Trophoblast cell (in vitro differentiated cells and primary cell): ENCODE measurements around the gene IFNA13.

ENCODE experiments used
- DNase-seq, 2 donors: peaks; one replicate each; pipeline ENCODE4 v3.0.0-alpha.2; 2016
- H2AFZ ChIP-seq: 2 replicates; pipeline ENCODE4 v1.6.1; 2013; ENCODE audit warnings: low read length, moderate library complexity, mild to moderate bottlenecking; ENCODE audit not compliant: insufficient read depth, poor library complexity
- H2AK5ac ChIP-seq: 2 replicates; pipeline ENCODE4 v1.6.1; 2013; ENCODE audit warnings: mild to moderate bottlenecking, low read length
- H2BK120ac ChIP-seq: 2 replicates; pipeline ENCODE4 v1.6.1; 2013; ENCODE audit warnings: low read length, mild to moderate bottlenecking, moderate library complexity; ENCODE audit not compliant: insufficient read depth, poor library complexity
- H2BK12ac ChIP-seq: 2 replicates; pipeline ENCODE4 v1.6.1; 2013; ENCODE audit warnings: mild to moderate bottlenecking, low read length, moderate library complexity
- H2BK5ac ChIP-seq: 2 replicates; pipeline ENCODE4 v1.6.1; 2013; ENCODE audit warnings: low read length, low read depth, moderate library complexity, mild to moderate bottlenecking; ENCODE audit not compliant: poor library complexity
- H3K14ac ChIP-seq: 2 replicates; pipeline ENCODE4 v1.6.1; 2013; ENCODE audit warnings: mild to moderate bottlenecking, low read length
- H3K18ac ChIP-seq: 2 replicates; pipeline ENCODE4 v1.6.1; 2013; ENCODE audit warnings: mild to moderate bottlenecking, low read length
- H3K23ac ChIP-seq: 2 replicates; pipeline ENCODE4 v1.6.1; 2013; ENCODE audit warnings: low read length
- H3K27ac ChIP-seq: 2 replicates; pipeline ENCODE4 v1.5.1; 2013; ENCODE audit warnings: low read depth, mild to moderate bottlenecking, inconsistent platforms, low read length, moderate library complexity
- H3K27me3 ChIP-seq: 2 replicates; pipeline ENCODE4 v1.6.1; 2013; ENCODE audit warnings: inconsistent platforms, mild to moderate bottlenecking, low read length, moderate library complexity; ENCODE audit not compliant: insufficient read depth
- H3K36me3 ChIP-seq, 2 experiments: 1 replicate in 1 of 2; 2 replicates in 1 of 2; pipeline ENCODE4 v1.6.1; 2013; ENCODE audit warnings: low read length in 2 of 2, mild to moderate bottlenecking in 2 of 2, moderate library complexity in 1 of 2; ENCODE audit not compliant: insufficient read depth in 2 of 2, control insufficient read depth in 1 of 2
- H3K4ac ChIP-seq: 2 replicates; pipeline ENCODE4 v1.6.1; 2013; ENCODE audit warnings: low read depth, mild to moderate bottlenecking, low read length, moderate library complexity
- H3K4me1 ChIP-seq, 2 experiments: 1 replicate in 1 of 2; 2 replicates in 1 of 2; pipeline ENCODE4 v1.6.1; 2013; ENCODE audit warnings: low read length in 2 of 2, mild to moderate bottlenecking in 2 of 2, moderate library complexity in 1 of 2; ENCODE audit not compliant: insufficient read depth in 2 of 2, control insufficient read depth in 1 of 2
- H3K4me2 ChIP-seq: 2 replicates; pipeline ENCODE4 v1.6.1; 2013; ENCODE audit warnings: inconsistent platforms, mild to moderate bottlenecking, low read length, moderate library complexity
- H3K4me3 ChIP-seq: 2 replicates; pipeline ENCODE4 v1.5.1; 2013; ENCODE audit warnings: mild to moderate bottlenecking, low read depth, low read length, inconsistent platforms
- H3K79me1 ChIP-seq: one replicate; pipeline ENCODE4 v1.6.1; 2013; ENCODE audit warnings: low read length
- H3K79me2 ChIP-seq: 2 replicates; pipeline ENCODE4 v1.6.1; 2013; ENCODE audit warnings: low read length, mild to moderate bottlenecking; ENCODE audit not compliant: control insufficient read depth, insufficient read depth, poor library complexity
- H3K9ac ChIP-seq: 2 replicates; pipeline ENCODE4 v1.6.1; 2013; ENCODE audit warnings: mild to moderate bottlenecking, low read length
- H3K9me3 ChIP-seq: 2 replicates; pipeline ENCODE4 v1.6.1; 2013; ENCODE audit warnings: low read depth, mild to moderate bottlenecking, control low read depth, inconsistent platforms, low read length; ENCODE audit not compliant: insufficient read depth
- H4K12ac ChIP-seq: 2 replicates; pipeline ENCODE4 v1.6.1; 2013; ENCODE audit warnings: low read depth, mild to moderate bottlenecking, low read length, moderate library complexity
- H4K8ac ChIP-seq: 2 replicates; pipeline ENCODE4 v1.6.1; 2013; ENCODE audit warnings: low read depth, mild to moderate bottlenecking, low read length, moderate library complexity
- H4K91ac ChIP-seq: one replicate; pipeline ENCODE4 v1.6.1; 2013; ENCODE audit warnings: low read depth, mild to moderate bottlenecking, low read length, moderate library complexity
- WGBS: extraction: QIAGEN DNeasy Blood & Tissue Kit; methylation state at CpG from one replicate; pipeline ENCODE4 v1.1.7; 2013; ENCODE audit warnings: missing lambda C conversion rate; ENCODE audit not compliant: insufficient read length, insufficient coverage; ENCODE audit errors: extremely low coverage; 5-methylcytosine and 5-hydroxymethylcytosine counted together

Gene IFNA13

DNA sequence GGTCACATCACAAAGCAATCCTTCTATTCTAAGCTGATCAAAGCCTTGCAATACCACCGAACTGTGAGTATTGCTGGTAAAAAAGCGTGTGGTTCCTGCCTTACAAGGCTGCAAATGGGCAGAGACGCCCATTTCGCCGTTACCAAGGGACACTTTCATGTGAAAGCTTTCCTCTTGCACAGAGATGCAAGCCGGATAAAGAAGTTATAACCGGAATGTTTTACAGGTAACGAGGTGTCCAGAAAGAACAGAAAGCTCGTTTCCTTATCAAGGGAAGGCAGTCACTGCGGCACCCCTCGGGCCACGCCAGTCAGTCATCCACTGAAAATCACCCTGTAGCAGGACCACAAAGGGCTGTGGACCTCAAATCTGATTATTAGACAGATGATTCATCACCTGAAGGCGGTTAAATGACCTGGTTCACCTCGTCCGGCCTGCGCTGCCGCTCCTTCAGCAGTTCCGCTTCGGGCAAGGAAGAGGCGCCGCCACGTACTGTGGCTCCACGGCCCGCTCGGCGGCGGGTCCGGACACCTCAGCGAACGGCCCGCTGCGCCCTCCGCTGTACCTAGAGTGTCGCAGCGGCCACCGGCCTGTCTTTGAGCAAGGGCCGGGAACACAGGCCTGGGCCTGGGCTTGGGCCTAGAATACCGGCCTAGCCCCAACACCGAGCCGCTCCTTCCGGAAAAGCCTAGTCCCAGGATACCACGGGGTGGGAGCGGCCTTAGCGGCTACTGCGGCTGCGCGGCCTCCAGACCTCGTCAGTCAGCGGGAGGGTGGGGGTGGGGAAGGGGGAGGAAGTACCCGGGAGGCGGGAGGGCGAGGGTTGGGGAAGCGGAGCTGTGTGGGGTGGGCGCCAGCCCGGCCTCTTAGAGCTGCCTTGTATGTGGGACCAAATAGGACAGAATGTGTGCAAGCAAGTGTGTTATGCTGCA lies 32.9 kb downstream of the IFNA13 start, which contains the start of gene KLHL9:
KLHL9 (minus strand) TSS at position 704 of the 932 bp plus-strand sequence; CDS start at position 159, 545 bp downstream.
- Histone ChIP-seq H2AFZ (peak within 1 kb of the TSS; percentile 83), H4K12ac (peak within 1 kb of the TSS; percentile 98), H3K9me3 (no peaks in the 10 kb centered on the region), H3K4ac (peak within 1 kb of the TSS; percentile 97), H3K4me2 (peak within 1 kb of the TSS; percentile 90), H4K8ac (peak within 1 kb of the TSS; percentile 99), H3K23ac (no peak within 1 kb of the TSS), H3K14ac (peak within 1 kb of the TSS; percentile 99), H3K79me1 (peaks cover 4% of the 10 kb centered on the region), H2AK5ac (peak within 1 kb of the TSS; percentile 78), H2BK5ac (peak within 1 kb of the TSS; percentile 97), H3K9ac (peak within 1 kb of the TSS; percentile 100), H3K27ac (peak within 1 kb of the TSS; percentile 85), H3K4me3 (peak within 1 kb of the TSS; percentile 99), H3K4me1 (peaks cover 0 to 9% of the 10 kb centered on the region in 2 experiments), H3K27me3 (no peaks in the 10 kb centered on the region), H3K18ac (peak within 1 kb of the TSS; percentile 98), H3K36me3 (peaks cover 0 to 2% of the 10 kb centered on the region in 2 experiments), H2BK12ac (no peak within 1 kb of the TSS), H4K91ac (peak within 1 kb of the TSS; percentile 98), H3K79me2 (peaks cover 9% of the 10 kb centered on the region), H2BK120ac (peak within 1 kb of the TSS; percentile 88)
- WGBS: no CpG with 5 or more reads among the region's 55 CpGs
- DNase-seq: peak; percentile 84 to 91

GRCh38 chr9:21333226-21333625 lies 34.6 kb downstream of the IFNA13 start:
- Histone ChIP-seq H2AK5ac (no peak overlapping the region), H2BK120ac (no peak overlapping the region), H3K9ac (no peak overlapping the region), H3K79me2 (peaks cover 9% of the 10 kb centered on the region), H3K36me3 (peaks cover 0 to 2% of the 10 kb centered on the region in 2 experiments), H4K12ac (no peak overlapping the region), H3K4me3 (no peak overlapping the region), H3K4me1 (peaks cover 0 to 9% of the 10 kb centered on the region in 2 experiments), H3K4me2 (peak overlapping the region; percentile 5), H2BK5ac (no peak overlapping the region), H3K23ac (no peak overlapping the region), H3K79me1 (peaks cover 4% of the 10 kb centered on the region), H3K9me3 (no peaks in the 10 kb centered on the region), H2BK12ac (no peak overlapping the region), H3K18ac (no peak overlapping the region), H3K27me3 (no peaks in the 10 kb centered on the region), H4K8ac (no peak overlapping the region), H3K4ac (no peak overlapping the region), H3K14ac (no peak overlapping the region), H3K27ac (no peak overlapping the region), H2AFZ (no peak overlapping the region), H4K91ac (no peak overlapping the region)
- DNase-seq: no peak
- WGBS: no CpG with 5 or more reads among the region's 2 CpGs

- Histone ChIP-seq H3K18ac (no peak overlapping the region), H3K23ac (no peak overlapping the region), H4K8ac (no peak overlapping the region), H2BK5ac (no peak overlapping the region), H3K4me2 (no peak overlapping the region), H3K4ac (peak overlapping the region; percentile 64), H4K91ac (no peak overlapping the region), H3K27me3 (no peaks in the 10 kb centered on the region), H3K27ac (no peak overlapping the region), H4K12ac (no peak overlapping the region), H2BK120ac (no peak overlapping the region), H3K14ac (no peak overlapping the region), H3K79me2 (peaks cover 9% of the 10 kb centered on the region), H3K79me1 (peaks cover 4% of the 10 kb centered on the region), H3K9ac (no peak overlapping the region), H3K36me3 (peaks cover 0 to 2% of the 10 kb centered on the region in 2 experiments), H2AK5ac (no peak overlapping the region), H2AFZ (no peak overlapping the region), H3K4me1 (peaks cover 0 to 9% of the 10 kb centered on the region in 2 experiments), H3K4me3 (no peak overlapping the region), H2BK12ac (no peak overlapping the region), H3K9me3 (no peaks in the 10 kb centered on the region)
- no peak for DNase-seq
- no CpG with 5 or more reads among the region's 5 CpGs for WGBS
Observed at GRCh38 chr9:21331676-21332402, 36.0 kb downstream of the IFNA13 start.

- no peaks in the 10 kb centered on the region for H3K9me3 ChIP-seq
- no peak overlapping the region for H2AFZ ChIP-seq
- no CpG with 5 or more reads among the region's 2 CpGs for WGBS
- H3K4me2 ChIP-seq: no peak overlapping the region
- no peak overlapping the region for H3K9ac ChIP-seq
- H3K4ac ChIP-seq: no peak overlapping the region
- H3K18ac ChIP-seq: no peak overlapping the region
- peak in 1 of 2 donors; percentile 83 for DNase-seq
- no peak overlapping the region for H3K14ac ChIP-seq
- no peak overlapping the region for H4K8ac ChIP-seq
- no peak overlapping the region for H3K23ac ChIP-seq
- H2AK5ac ChIP-seq: no peak overlapping the region
- H3K4me1 ChIP-seq: peaks cover 0 to 1% of the 10 kb centered on the region in 2 experiments
- H3K36me3 ChIP-seq: peaks cover 0 to 3% of the 10 kb centered on the region in 2 experiments
- H2BK12ac ChIP-seq: no peak overlapping the region
- no peak overlapping the region for H4K12ac ChIP-seq
- no peak overlapping the region for H2BK5ac ChIP-seq
- no peak overlapping the region for H4K91ac ChIP-seq
- H3K27me3 ChIP-seq: no peaks in the 10 kb centered on the region
- no peak overlapping the region for H3K4me3 ChIP-seq
- H3K79me1 ChIP-seq: no peaks in the 10 kb centered on the region
- no peaks in the 10 kb centered on the region for H3K79me2 ChIP-seq
- no peak overlapping the region for H2BK120ac ChIP-seq
- no peak overlapping the region for H3K27ac ChIP-seq
Observed at GRCh38 chr9:21326526-21327139, 41.2 kb downstream of the IFNA13 start.
